ENCODE results near the gene CBLB.
A peak's percentile ranks its signal among the peaks of the same experiment; 100 is the strongest.

Gene CBLB

GRCh38 chr3:105704726-105705410 lies 163.9 kb downstream of the CBLB start:
- ChIA-PET POLR2A (no interaction called here), CTCF (no interaction called here)
- no peak for DNase-seq (ENCODE audit: low read depth, low spot score)
- no peak for TF ChIP-seq CTCF (IDR thresholded peaks at IDR 0.05; ENCODE audit: insufficient read depth, low read length, missing control alignments)
- H3K4me3 ChIP-seq (ENCODE audit: low read depth, low read length): no peak overlapping the region

GRCh38 chr3:105700575-105700974 lies 168.2 kb downstream of the CBLB start:
- CTCF ChIA-PET: no interaction called here

GRCh38 chr3:105691633-105692032 lies 177.2 kb downstream of the CBLB start:
- CTCF ChIA-PET: no interaction called here
- no peak for TF ChIP-seq CTCF (IDR thresholded peaks at IDR 0.05; ENCODE audit: insufficient read depth, low read length, missing control alignments)

More at GRCh38 chr3:105700575-105700974, 168.2 kb downstream of the CBLB start:
- TF ChIP-seq CTCF (IDR thresholded peaks at IDR 0.05; ENCODE audit: insufficient read depth, low read length, missing control alignments): no peak
- no peak for DNase-seq (ENCODE audit: low read depth, low spot score)
- no peak overlapping the region for H3K4me3 ChIP-seq (ENCODE audit: low read depth, low read length)
- POLR2A ChIA-PET: no interaction called here

GRCh38 chr3:105691053-105691452 lies 177.8 kb downstream of the CBLB start:
- no peak for TF ChIP-seq CTCF (IDR thresholded peaks at IDR 0.05; ENCODE audit: insufficient read depth, low read length, missing control alignments)
- POLR2A ChIA-PET: no interaction called here
- CTCF ChIA-PET: no interaction called here

More at GRCh38 chr3:105691633-105692032, 177.2 kb downstream of the CBLB start:
- no peak for DNase-seq (ENCODE audit: low read depth, low spot score)
- no peak overlapping the region for H3K4me3 ChIP-seq (ENCODE audit: low read depth, low read length)
- POLR2A ChIA-PET: no interaction called here

GRCh38 chr3:105688821-105689220 lies 180.0 kb downstream of the CBLB start:
- no peak overlapping the region for H3K4me3 ChIP-seq (ENCODE audit: low read depth, low read length)
- no peak for DNase-seq (ENCODE audit: low read depth, low spot score)
- POLR2A ChIA-PET: no interaction called here
- no peak for TF ChIP-seq CTCF (IDR thresholded peaks at IDR 0.05; ENCODE audit: insufficient read depth, low read length, missing control alignments)
- CTCF ChIA-PET: interaction anchor here (0.7 to 1.6 kb wide), 4 partner anchors 8 to 1430 kb away, joined by 3 to 4 read pairs (median 4); no protein-coding TSS in a partner anchor

More at GRCh38 chr3:105691053-105691452, 177.8 kb downstream of the CBLB start:
- H3K4me3 ChIP-seq (ENCODE audit: low read depth, low read length): no peak overlapping the region
- no peak for DNase-seq (ENCODE audit: low read depth, low spot score)

GRCh38 chr3:105686278-105686897 lies 182.4 kb downstream of the CBLB start:
- POLR2A ChIA-PET: no interaction called here
- no peak overlapping the region for H3K4me3 ChIP-seq (ENCODE audit: low read depth, low read length)
- no peak for DNase-seq (ENCODE audit: low read depth, low spot score)
- TF ChIP-seq CTCF (IDR thresholded peaks at IDR 0.05; ENCODE audit: insufficient read depth, low read length, missing control alignments): peak; percentile 39
- CTCF ChIA-PET: interaction anchor here (0.6 to 2.1 kb wide), 5 partner anchors 27 to 1378 kb away, joined by 3 to 9 read pairs (median 5); no protein-coding TSS in a partner anchor

Data from AG04449 (cell line).